ENCODE results near the gene GET4.

DNA sequence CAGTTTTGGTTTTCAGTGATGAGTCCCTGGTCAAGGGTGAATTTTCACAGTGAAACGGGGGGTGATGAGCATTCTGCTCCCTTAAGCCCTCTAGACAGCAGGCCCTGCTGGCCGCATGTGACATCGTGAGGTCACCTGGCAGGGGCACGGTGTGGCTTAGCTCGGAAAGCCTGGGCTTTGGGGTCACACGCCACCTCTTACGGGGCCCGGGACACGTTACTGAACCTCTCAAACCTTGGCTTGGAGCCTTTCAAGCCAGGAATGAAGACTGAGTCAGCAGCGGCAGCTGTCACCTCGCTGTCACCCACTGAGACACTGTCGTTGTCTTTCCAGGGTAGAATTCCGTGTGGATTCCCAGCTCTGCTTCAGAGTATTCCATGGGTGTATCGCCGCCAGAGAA, 4.1 kb downstream of the GET4 start:
- TF ChIP-seq NR2C1 (IDR thresholded peaks at IDR 0.05) (no peak), SUZ12 (IDR thresholded peaks at IDR 0.05; ENCODE audit: unreplicated experiment) (no peak)
